ENCODE measurements around the gene RSPH6A. TPM values are rescaled to one million over a fixed set of nuclear protein-coding genes. Genes with fewer than 3 reads are reported as not detected.

RSPH6A gene
- total and polyA plus RNA-seq, 2 of the 13 experiments (the other 11 are each of a cell fraction or from before 2014, with no cell fraction given) = 0.07 TPM; not detected in 1

- TF ChIP-seq NR2F1 (CRISPR knock-in tag; IDR thresholded peaks at IDR 0.05) (no peak), THAP11 (CRISPR knock-in tag; IDR thresholded peaks at IDR 0.05) (peak; percentile 98), NFE2 (CRISPR knock-in tag; IDR thresholded peaks at IDR 0.05) (no peak), ZNF281 (CRISPR knock-in tag; IDR thresholded peaks at IDR 0.05; ENCODE audit: borderline replicate concordance) (no peak), SNAI1 (CRISPR knock-in tag; IDR thresholded peaks at IDR 0.05; ENCODE audit: borderline replicate concordance) (no peak), ZNF207 (IDR thresholded peaks at IDR 0.05; ENCODE audit: borderline replicate concordance) (no peak), ZNF121 (CRISPR knock-in tag; IDR thresholded peaks at IDR 0.05) (0 out of 2 replicates have a peak, but pooled peaks have one; percentile 31), ZNF354B (CRISPR knock-in tag; IDR thresholded peaks at IDR 0.05) (no peak), GATA4 (IDR thresholded peaks at IDR 0.05; ENCODE audit: borderline replicate concordance, low read depth) (no peak), ZBTB49 (CRISPR knock-in tag; IDR thresholded peaks at IDR 0.05; ENCODE audit: borderline replicate concordance) (no peak), JUNB (CRISPR knock-in tag; IDR thresholded peaks at IDR 0.05; ENCODE audit: borderline replicate concordance) (no peak), ZNF256 (CRISPR knock-in tag; conservative IDR thresholded peaks at IDR 0.05) (no peak), ZFP41 (CRISPR knock-in tag; IDR thresholded peaks at IDR 0.05; ENCODE audit: borderline replicate concordance) (peak; percentile 62; the same call in 1 of the 2 replicates), MBNL3 (CRISPR knock-in tag; conservative IDR thresholded peaks at IDR 0.05) (no peak), ZNF546 (CRISPR knock-in tag; conservative IDR thresholded peaks at IDR 0.05) (no peak; the same call in 1 of the 2 replicates), ZNF891 (CRISPR knock-in tag; IDR thresholded peaks at IDR 0.05) (no peak; the same call in 1 of the 2 replicates)
- TF ChIP-seq, protein P1, sequence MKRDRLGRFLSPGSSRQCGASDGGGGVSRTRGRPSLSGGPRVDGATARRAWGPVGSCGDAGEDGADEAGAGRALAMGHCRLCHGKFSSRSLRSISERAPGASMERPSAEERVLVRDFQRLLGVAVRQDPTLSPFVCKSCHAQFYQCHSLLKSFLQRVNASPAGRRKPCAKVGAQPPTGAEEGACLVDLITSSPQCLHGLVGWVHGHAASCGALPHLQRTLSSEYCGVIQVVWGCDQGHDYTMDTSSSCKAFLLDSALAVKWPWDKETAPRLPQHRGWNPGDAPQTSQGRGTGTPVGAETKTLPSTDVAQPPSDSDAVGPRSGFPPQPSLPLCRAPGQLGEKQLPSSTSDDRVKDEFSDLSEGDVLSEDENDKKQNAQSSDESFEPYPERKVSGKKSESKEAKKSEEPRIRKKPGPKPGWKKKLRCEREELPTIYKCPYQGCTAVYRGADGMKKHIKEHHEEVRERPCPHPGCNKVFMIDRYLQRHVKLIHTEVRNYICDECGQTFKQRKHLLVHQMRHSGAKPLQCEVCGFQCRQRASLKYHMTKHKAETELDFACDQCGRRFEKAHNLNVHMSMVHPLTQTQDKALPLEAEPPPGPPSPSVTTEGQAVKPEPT (CRISPR knock-in tag; IDR thresholded peaks at IDR 0.05; ENCODE audit: low read depth) = no peak; the same call in 1 of the 2 replicates
- TF ChIP-seq, protein P2, sequence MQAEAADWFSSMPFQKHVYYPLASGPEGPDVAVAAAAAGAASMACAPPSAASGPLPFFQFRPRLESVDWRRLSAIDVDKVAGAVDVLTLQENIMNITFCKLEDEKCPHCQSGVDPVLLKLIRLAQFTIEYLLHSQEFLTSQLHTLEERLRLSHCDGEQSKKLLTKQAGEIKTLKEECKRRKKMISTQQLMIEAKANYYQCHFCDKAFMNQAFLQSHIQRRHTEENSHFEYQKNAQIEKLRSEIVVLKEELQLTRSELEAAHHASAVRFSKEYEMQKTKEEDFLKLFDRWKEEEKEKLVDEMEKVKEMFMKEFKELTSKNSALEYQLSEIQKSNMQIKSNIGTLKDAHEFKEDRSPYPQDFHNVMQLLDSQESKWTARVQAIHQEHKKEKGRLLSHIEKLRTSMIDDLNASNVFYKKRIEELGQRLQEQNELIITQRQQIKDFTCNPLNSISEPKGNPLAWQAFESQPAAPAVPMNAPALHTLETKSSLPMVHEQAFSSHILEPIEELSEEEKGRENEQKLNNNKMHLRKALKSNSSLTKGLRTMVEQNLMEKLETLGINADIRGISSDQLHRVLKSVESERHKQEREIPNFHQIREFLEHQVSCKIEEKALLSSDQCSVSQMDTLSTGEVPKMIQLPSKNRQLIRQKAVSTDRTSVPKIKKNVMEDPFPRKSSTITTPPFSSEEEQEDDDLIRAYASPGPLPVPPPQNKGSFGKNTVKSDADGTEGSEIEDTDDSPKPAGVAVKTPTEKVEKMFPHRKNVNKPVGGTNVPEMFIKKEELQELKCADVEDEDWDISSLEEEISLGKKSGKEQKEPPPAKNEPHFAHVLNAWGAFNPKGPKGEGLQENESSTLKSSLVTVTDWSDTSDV (CRISPR knock-in tag; IDR thresholded peaks at IDR 0.05) = 0 out of 2 replicates have a peak, but pooled peaks have one; percentile 67
Measured at GRCh38 chr19:45862564-45863334, 47.6 kb upstream of the RSPH6A start, which contains the start of gene SYMPK (continued).

Measured in HepG2 (cell line).